GM12878 (cell line): ENCODE results near the gene HSPB3. TPM values are rescaled to one million over a fixed set of nuclear protein-coding genes. Genes with fewer than 3 reads are reported as not detected.

ENCODE experiments used
- ATAC-seq: fragments of 200-7000 bp; cut with Tn5 transposase; 3 replicates; pipeline ENCODE4 v1.9.1; 2020; ENCODE audit warnings: mild to moderate bottlenecking, moderate library complexity
- BruUV-seq: library from RNA; stranded (reverse); fragments of 400-500 nt; replicated peaks from 2 replicates; lab custom pipeline; 2021; lab: Mats Ljungman, UMichigan
- CTCF ChIA-PET: fragments of 300-600 bp; sonication (Branson Sonifier 250); formaldehyde crosslinking; extraction: SDS; loops from one replicate; lab custom pipeline; 2021; ENCODE audit warnings: inconsistent platforms; lab: Yijun Ruan, JAX
- POLR2A ChIA-PET: fragments of 350-600 bp; formaldehyde crosslinking; extraction: SDS; loops from one replicate; lab custom pipeline; 2021; ENCODE audit warnings: inconsistent platforms; lab: Charles Lee
- RAD21 ChIA-PET: fragments of 300-600 bp; sonication (Branson Sonifier 250); formaldehyde crosslinking; loops from one replicate; lab custom pipeline; 2023; ENCODE audit warnings: antibody characterized with exemption; ENCODE audit not compliant: unreplicated experiment; lab: Charles Lee
- SMC1A ChIA-PET: fragments of 300-600 bp; sonication (Branson Sonifier 250); formaldehyde crosslinking; loops from one replicate; lab custom pipeline; 2023; ENCODE audit not compliant: unreplicated experiment, uncharacterized antibody; lab: Charles Lee
- DNase-seq: peaks from one replicate; pipeline ENCODE4 v3.0.0-alpha.2; 2011; ENCODE audit warnings: low read depth, low spot score
- FAIRE-seq: peaks from 3 replicates; lab custom pipeline; 2011; peaks lifted over from hg19 to GRCh38; lab: Jason Lieb, UNC
- H2AFZ ChIP-seq: 2 replicates; pipeline ENCODE4 v1.6.0; 2011; ENCODE audit warnings: low read depth, low read length, control low read depth; ENCODE audit not compliant: control insufficient read depth
- H3K27ac ChIP-seq: 2 replicates; pipeline ENCODE4 v1.5.1; 2011; ENCODE audit warnings: control low read depth; ENCODE audit not compliant: control insufficient read depth, insufficient read depth
- H3K27me3 ChIP-seq, 2 experiments: replicated peaks in 1 of 2; 2 replicates each; pipeline versions ENCODE4 v1.6.0 to v1.6.1; 2011; ENCODE audit warnings: low read length in 1 of 2; ENCODE audit not compliant: control insufficient read depth in 2 of 2, insufficient read depth in 2 of 2
- H3K36me3 ChIP-seq, 2 experiments: 2 replicates each; pipeline ENCODE4 v1.5.1; 2011; ENCODE audit warnings: low read length in 1 of 2; ENCODE audit not compliant: control insufficient read depth in 2 of 2, insufficient read depth in 2 of 2
- H3K4me1 ChIP-seq: 2 replicates; pipeline ENCODE4 v1.6.1; 2011; ENCODE audit warnings: mild to moderate bottlenecking, low read length, moderate library complexity, mixed read lengths; ENCODE audit not compliant: control insufficient read depth, insufficient read depth
- H3K4me2 ChIP-seq: 2 replicates; pipeline ENCODE4 v1.6.0; 2011; ENCODE audit warnings: control low read depth; ENCODE audit not compliant: control insufficient read depth, insufficient read depth
- H3K4me3 ChIP-seq: fragments of 200-600 bp; sonication (generic); 2 replicates; pipeline ENCODE4 v1.5.1; 2016
- H3K79me2 ChIP-seq: 2 replicates; pipeline ENCODE4 v1.6.0; 2011; ENCODE audit warnings: low read length; ENCODE audit not compliant: control insufficient read depth, insufficient read depth
- H3K9ac ChIP-seq: 2 replicates; pipeline ENCODE4 v1.8.0; 2011; ENCODE audit warnings: low read length, control low read depth, mixed read lengths; ENCODE audit not compliant: control insufficient read depth, insufficient read depth
- H3K9me3 ChIP-seq: replicated peaks from 3 replicates; pipeline ENCODE4 v1.5.1; 2011; ENCODE audit warnings: mild to moderate bottlenecking, low read length; ENCODE audit not compliant: control insufficient read depth, insufficient read depth
- H4K20me1 ChIP-seq: 2 replicates; pipeline ENCODE4 v1.6.0; 2011; ENCODE audit not compliant: control insufficient read depth, insufficient read depth
- BHLHE40 ChIP-seq, 2 experiments: fragments of 450-650 bp in 1 of 2; IDR thresholded peaks; 2 replicates each; pipeline ENCODE4 v1.6.1; 2011 to 2017; ENCODE audit warnings: low read depth in 2 of 2, borderline replicate concordance in 1 of 2, improper control_type of control experiment in 1 of 2, low read length in 1 of 2, mild to moderate bottlenecking in 1 of 2
- E4F1 ChIP-seq: fragments of 450-650 bp; IDR thresholded peaks from 2 replicates; pipeline ENCODE4 v1.6.1; 2018; ENCODE audit warnings: borderline replicate concordance, mild to moderate bottlenecking; ENCODE audit not compliant: partially characterized antibody
- GATAD2B ChIP-seq: fragments of 450-650 bp; conservative IDR thresholded peaks from 2 replicates; pipeline ENCODE4 v1.6.1; 2017; ENCODE audit warnings: low read depth, mild to moderate bottlenecking, moderate library complexity
- HDAC6 ChIP-seq: fragments of 200-600 bp; sonication (generic); IDR thresholded peaks from one replicate; pipeline ENCODE4 v1.8.0; 2017; ENCODE audit warnings: antibody characterized with exemption; ENCODE audit not compliant: unreplicated experiment
- MYC ChIP-seq: IDR thresholded peaks from 2 replicates; pipeline ENCODE4 v1.6.1; 2011; ENCODE audit warnings: mild to moderate bottlenecking, low read length, moderate library complexity, inconsistent platforms; ENCODE audit not compliant: insufficient read depth, insufficient replicate concordance, insufficient read length, severe bottlenecking
- PAX8 ChIP-seq: fragments of 450-650 bp; IDR thresholded peaks from 2 replicates; pipeline ENCODE4 v1.6.1; 2017; ENCODE audit warnings: mild to moderate bottlenecking, moderate library complexity
- PBX3 ChIP-seq: IDR thresholded peaks from 2 replicates; pipeline ENCODE4 v1.6.1; 2011; ENCODE audit warnings: mild to moderate bottlenecking, low read depth, low read length, moderate library complexity; ENCODE audit not compliant: insufficient replicate concordance
- POLR2AphosphoS5 ChIP-seq: IDR thresholded peaks from 2 replicates; pipeline ENCODE4 v1.6.1; 2011; ENCODE audit warnings: mild to moderate bottlenecking, low read length, inconsistent platforms
- REST ChIP-seq: IDR thresholded peaks from 2 replicates; pipeline ENCODE4 v1.6.1; 2012; ENCODE audit warnings: mild to moderate bottlenecking, low read depth, low read length
- SMC3 ChIP-seq: IDR thresholded peaks from 2 replicates; pipeline ENCODE4 v1.6.1; 2011; ENCODE audit warnings: low read length, improper control_type of control experiment, borderline replicate concordance
- STAT1 ChIP-seq: fragments of 450-650 bp; conservative IDR thresholded peaks from 2 replicates; pipeline ENCODE4 v1.6.1; 2014; ENCODE audit warnings: antibody characterized with exemption, mild to moderate bottlenecking
- USF2 ChIP-seq: IDR thresholded peaks from 2 replicates; pipeline ENCODE4 v1.6.1; 2011; ENCODE audit warnings: low read depth, low read length, improper control_type of control experiment, borderline replicate concordance
- in situ Hi-C: fragments of 300-500 bp; cut with MboI; formaldehyde crosslinking; loops from 9 replicates; pipeline ENCODE4 v1.14.3; 2018; ENCODE audit warnings: mixed read lengths
- intact Hi-C: fragments of 100-400 bp; cut with micrococcal nuclease; formaldehyde crosslinking; loops from one replicate; pipeline ENCODE4 v1.14.2; 2022; ENCODE audit not compliant: unreplicated experiment
- polyA plus RNA-seq, 11 experiments: library from polyadenylated mRNA; depleted of rRNA in 4 of 11; unstranded in 6 of 11; stranded (reverse) in 5 of 11; fragments of >200 nt; fragmentation: Nextera tagmentation in 4 of 11; fragmentation: Illumina TruSeq in 1 of 11; extraction: Ambion mirVana in 4 of 11; extraction: Trizol in 1 of 11; gene quantifications; 1 replicate in 1 of 11; 2 replicates in 10 of 11; pipeline versions ENCODE4 v1.2.1 to v1.2.3, GENCODE V29; 2011 to 2016; ENCODE audit warnings: inconsistent platforms in 2 of 11, missing spikeins in 2 of 11, low read depth in 1 of 11
- total RNA-seq, 4 experiments: library from RNA; depleted of rRNA in 3 of 4; stranded (reverse); fragments of >200 nt in 3 of 4; fragmentation: Illumina TruSeq in 1 of 4; extraction: Trizol in 1 of 4; gene quantifications; 2 replicates each; pipeline versions ENCODE4 v1.2.1 to v1.2.3, GENCODE V29; 2013 to 2021

The HSPB3 gene
- total and polyA plus RNA-seq, 10 of the 15 experiments (the other 5 are each of a cell fraction or from before 2014, with no cell fraction given) = 0.11 to 0.60 (median 0.29) TPM; not detected in 7

- H3K9me3 ChIP-seq = no peaks in the 10 kb centered on the region
- H3K9ac ChIP-seq = no peak overlapping the region
- in situ Hi-C loops = no loop called here
- ChIA-PET SMC1A (no interaction called here), CTCF (interaction anchor here (0.5 to 2.2 kb wide), 3 partner anchors 9 to 16 kb away, joined by 3 to 12 read pairs (median 5); no protein-coding TSS in a partner anchor), RAD21 (interaction anchor here (1.3 kb wide), 1 partner anchor 10 kb away, joined by 3 read pairs; no protein-coding TSS in a partner anchor), POLR2A (no interaction called here)
- DNase-seq (no peak), FAIRE-seq (no peak), ATAC-seq (no peak)
- no peaks in the 10 kb centered on the region for H3K4me1 ChIP-seq
- H4K20me1 ChIP-seq = no peaks in the 10 kb centered on the region
- no peak for TF ChIP-seq PBX3
- TF ChIP-seq E4F1 = no peak
- TF ChIP-seq REST = no peak
- no peak for TF ChIP-seq PAX8
- no peak for TF ChIP-seq GATAD2B
- no peak for TF ChIP-seq MYC
- TF ChIP-seq POLR2AphosphoS5 = no peak
- TF ChIP-seq USF2 = no peak
- no peak for TF ChIP-seq BHLHE40 (IDR thresholded peaks at IDR 0.05; ENCODE audit: borderline replicate concordance in 1 of 2, low read depth in 2 of 2, low read length in 1 of 2)
- TF ChIP-seq HDAC6 = no peak
- no peak for TF ChIP-seq SMC3
- TF ChIP-seq STAT1 = no peak
- intact Hi-C loops = no loop called here
- H2AFZ ChIP-seq = no peak overlapping the region
- no peaks in the 10 kb centered on the region for H3K27me3 ChIP-seq
- no peaks in the 10 kb centered on the region for H3K36me3 ChIP-seq
- no peak overlapping the region for H3K4me3 ChIP-seq
- BruUV-seq = no TSS peak
- H3K79me2 ChIP-seq = no peaks in the 10 kb centered on the region
- H3K27ac ChIP-seq = no peak overlapping the region
- no peak overlapping the region for H3K4me2 ChIP-seq
Observed at GRCh38 chr5:54480296-54480695, 24.8 kb downstream of the HSPB3 start.
